Calu3 (cell line): ENCODE data around the gene COX10. TPM values are rescaled to one million over a fixed set of nuclear protein-coding genes. Genes with fewer than 3 reads are reported as not detected.
"Not testable (repeated sequence)": the region's sequence is repeated elsewhere in the genome, so short reads cannot be mapped to it uniquely, and the experiment has no call there.

Experiments used
- BruUV-seq: library from RNA; stranded (reverse); fragments of 400-500 nt; replicated peaks from 2 replicates; lab custom pipeline; 2021; lab: Mats Ljungman, UMichigan
- CTCF ChIA-PET: fragments of 300-600 bp; sonication (Branson Sonifier 250); formaldehyde crosslinking; loops from one replicate; lab custom pipeline; 2022; ENCODE audit warnings: antibody characterized with exemption; lab: Charles Lee
- DNase-seq: peaks from one replicate; pipeline ENCODE4 v3.0.0; 2022
- H3K27ac Mint-ChIP-seq: one replicate; pipeline ENCODE4 v1.8.0; 2022; ENCODE audit warnings: mixed read lengths; ENCODE audit not compliant: unreplicated experiment
- H3K27me3 Mint-ChIP-seq: one replicate; pipeline ENCODE4 v1.8.0; 2022; ENCODE audit warnings: mixed read lengths; ENCODE audit not compliant: unreplicated experiment
- H3K36me3 Mint-ChIP-seq: one replicate; pipeline ENCODE4 v1.8.0; 2022; ENCODE audit warnings: mild to moderate bottlenecking, moderate library complexity, mixed read lengths; ENCODE audit not compliant: insufficient read depth, unreplicated experiment
- H3K4me1 Mint-ChIP-seq: one replicate; pipeline ENCODE4 v1.8.0; 2022; ENCODE audit warnings: mild to moderate bottlenecking, low read depth, mixed read lengths; ENCODE audit not compliant: unreplicated experiment
- H3K4me3 Mint-ChIP-seq: one replicate; pipeline ENCODE4 v1.8.0; 2022; ENCODE audit warnings: mild to moderate bottlenecking, low read depth, moderate library complexity, mixed read lengths; ENCODE audit not compliant: unreplicated experiment
- H3K9me3 Mint-ChIP-seq: one replicate; pipeline ENCODE4 v1.8.0; 2022; ENCODE audit warnings: low read depth, mixed read lengths; ENCODE audit not compliant: unreplicated experiment
- intact Hi-C: fragments of 100-400 bp; cut with micrococcal nuclease; formaldehyde crosslinking; loops from one replicate; pipeline ENCODE4 v1.10.0; 2022; ENCODE audit not compliant: unreplicated experiment
- total RNA-seq: library from RNA; stranded (reverse); gene quantifications from 2 replicates; pipeline ENCODE4 v1.2.3, GENCODE V29; 2022
- TF ChIP-seq, protein P1 (sequence below): fragments of 200-600 bp; IDR thresholded peaks from one replicate; pipeline ENCODE4 v1.8.0; 2022; ENCODE audit warnings: antibody characterized with exemption; ENCODE audit not compliant: unreplicated experiment

COX10 gene
- total RNA-seq, 1 experiment from 2014 or later, result 17.2 TPM

DNA sequence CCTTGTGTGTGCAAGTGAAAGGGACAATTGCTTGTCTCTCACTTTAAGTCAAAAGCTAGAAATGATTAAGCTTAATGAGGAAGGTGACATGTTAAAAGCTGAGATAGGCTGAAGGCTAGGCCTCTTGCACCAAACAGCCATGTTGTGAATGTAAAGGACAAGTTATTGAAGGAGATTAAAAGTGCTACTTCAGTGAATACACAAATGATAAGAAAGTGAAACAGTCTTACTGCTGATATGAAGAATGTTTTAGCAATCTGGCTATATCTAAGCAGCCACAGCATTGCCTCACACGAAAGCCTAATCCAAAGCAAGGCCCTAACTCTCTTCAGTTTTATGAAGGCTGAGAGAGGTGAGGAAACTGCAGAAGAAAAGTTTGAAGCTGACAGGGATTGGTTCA, 96.3 kb downstream of the COX10 start:
- no TSS peak for BruUV-seq

GRCh38 chr17:14167831-14168230, 98.5 kb downstream of the COX10 start:
- CTCF ChIA-PET, DNase-seq, intact Hi-C loops, H3K4me3 Mint-ChIP-seq, H3K4me1 Mint-ChIP-seq, H3K9me3 Mint-ChIP-seq, H3K27ac Mint-ChIP-seq, H3K36me3 Mint-ChIP-seq, H3K27me3 Mint-ChIP-seq, BruUV-seq: not testable (repeated sequence)

More for the DNA sequence above, 96.3 kb downstream of the COX10 start:
- H3K9me3 Mint-ChIP-seq, result peaks cover 8% of the 10 kb centered on the region
- no peaks in the 10 kb centered on the region for H3K4me1 Mint-ChIP-seq
- H3K4me3 Mint-ChIP-seq, result no peak overlapping the region
- intact Hi-C loops, result no loop called here
- CTCF ChIA-PET, result no interaction called here
- H3K27ac Mint-ChIP-seq, result no peak overlapping the region
- DNase-seq, result no peak
- TF ChIP-seq, protein P1, sequence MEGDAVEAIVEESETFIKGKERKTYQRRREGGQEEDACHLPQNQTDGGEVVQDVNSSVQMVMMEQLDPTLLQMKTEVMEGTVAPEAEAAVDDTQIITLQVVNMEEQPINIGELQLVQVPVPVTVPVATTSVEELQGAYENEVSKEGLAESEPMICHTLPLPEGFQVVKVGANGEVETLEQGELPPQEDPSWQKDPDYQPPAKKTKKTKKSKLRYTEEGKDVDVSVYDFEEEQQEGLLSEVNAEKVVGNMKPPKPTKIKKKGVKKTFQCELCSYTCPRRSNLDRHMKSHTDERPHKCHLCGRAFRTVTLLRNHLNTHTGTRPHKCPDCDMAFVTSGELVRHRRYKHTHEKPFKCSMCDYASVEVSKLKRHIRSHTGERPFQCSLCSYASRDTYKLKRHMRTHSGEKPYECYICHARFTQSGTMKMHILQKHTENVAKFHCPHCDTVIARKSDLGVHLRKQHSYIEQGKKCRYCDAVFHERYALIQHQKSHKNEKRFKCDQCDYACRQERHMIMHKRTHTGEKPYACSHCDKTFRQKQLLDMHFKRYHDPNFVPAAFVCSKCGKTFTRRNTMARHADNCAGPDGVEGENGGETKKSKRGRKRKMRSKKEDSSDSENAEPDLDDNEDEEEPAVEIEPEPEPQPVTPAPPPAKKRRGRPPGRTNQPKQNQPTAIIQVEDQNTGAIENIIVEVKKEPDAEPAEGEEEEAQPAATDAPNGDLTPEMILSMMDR, result no peak
- H3K36me3 Mint-ChIP-seq, result no peaks in the 10 kb centered on the region
- no peaks in the 10 kb centered on the region for H3K27me3 Mint-ChIP-seq

- Mint-ChIP-seq H3K36me3 (no peaks in the 10 kb centered on the region), H3K27me3 (no peaks in the 10 kb centered on the region), H3K27ac (no peak overlapping the region), H3K4me3 (no peak overlapping the region), H3K4me1 (no peaks in the 10 kb centered on the region), H3K9me3 (peaks cover 8% of the 10 kb centered on the region)
- intact Hi-C loops, result no loop called here
- no TSS peak for BruUV-seq
- TF ChIP-seq, protein P1, result no peak
- no peak for DNase-seq
- CTCF ChIA-PET, result no interaction called here
These were observed 99.3 kb downstream of the COX10 start for GRCh38 chr17:14168582-14168981.

DNA sequence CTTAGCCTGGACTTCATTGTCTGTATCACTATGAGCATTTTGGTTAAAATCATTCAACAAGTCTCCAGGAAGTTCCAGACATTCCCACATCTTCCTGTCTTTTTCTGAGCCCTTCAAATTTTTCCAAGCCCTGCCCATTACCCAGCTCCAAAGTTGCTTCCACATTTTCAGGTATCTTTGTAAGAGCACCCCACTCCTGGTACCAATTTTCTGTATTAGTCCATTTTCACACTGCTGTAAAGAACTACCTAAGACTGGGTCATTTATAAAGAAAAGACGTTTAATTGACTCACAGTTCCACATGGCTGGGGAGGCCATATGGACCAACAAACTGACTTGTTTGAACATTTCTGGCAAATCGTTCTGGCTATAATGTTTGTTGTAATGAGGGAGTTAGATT, 100.0 kb downstream of the COX10 start:
- no peaks in the 10 kb centered on the region for H3K4me1 Mint-ChIP-seq
- intact Hi-C loops, result no loop called here
- CTCF ChIA-PET, result no interaction called here
- H3K36me3 Mint-ChIP-seq, result no peaks in the 10 kb centered on the region
- H3K27ac Mint-ChIP-seq, result no peak overlapping the region
- TF ChIP-seq, protein P1, result no peak
- H3K27me3 Mint-ChIP-seq, result no peaks in the 10 kb centered on the region
- no TSS peak for BruUV-seq
- peaks cover 8% of the 10 kb centered on the region for H3K9me3 Mint-ChIP-seq
- no peak for DNase-seq
- no peak overlapping the region for H3K4me3 Mint-ChIP-seq

DNA sequence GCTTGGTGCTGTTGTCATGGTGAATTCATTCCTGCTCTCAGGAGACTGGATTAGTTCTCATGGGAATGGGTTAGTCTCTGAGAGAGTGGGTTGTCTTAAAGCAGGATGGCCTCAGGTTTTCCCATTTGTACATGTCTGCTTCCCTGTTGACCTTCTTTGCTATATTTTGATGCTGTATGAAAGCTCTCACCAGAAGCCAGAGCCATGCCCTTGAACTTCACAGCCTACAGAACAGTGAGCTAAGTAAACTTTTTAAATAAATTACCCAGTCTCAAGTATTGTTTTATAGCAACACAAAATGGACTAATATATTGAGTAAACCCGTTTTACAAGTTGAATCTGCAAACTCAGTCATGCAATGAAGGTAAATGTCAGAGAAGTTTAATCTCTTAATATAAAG, 100.6 kb downstream of the COX10 start:
- H3K36me3 Mint-ChIP-seq, result no peaks in the 10 kb centered on the region
- H3K27ac Mint-ChIP-seq, result no peak overlapping the region
- intact Hi-C loops, result no loop called here
- DNase-seq, result no peak
- no peak overlapping the region for H3K4me3 Mint-ChIP-seq
- no peaks in the 10 kb centered on the region for H3K4me1 Mint-ChIP-seq
- TF ChIP-seq, protein P1, result no peak
- H3K9me3 Mint-ChIP-seq, result peaks cover 6% of the 10 kb centered on the region
- no TSS peak for BruUV-seq
- CTCF ChIA-PET, result no interaction called here
- no peaks in the 10 kb centered on the region for H3K27me3 Mint-ChIP-seq

GRCh38 chr17:14176989-14177388, 107.7 kb downstream of the COX10 start:
- H3K9me3 Mint-ChIP-seq, H3K36me3 Mint-ChIP-seq, H3K27me3 Mint-ChIP-seq, H3K27ac Mint-ChIP-seq, H3K4me3 Mint-ChIP-seq, DNase-seq, CTCF ChIA-PET, H3K4me1 Mint-ChIP-seq, intact Hi-C loops, BruUV-seq: not testable (repeated sequence)

GRCh38 chr17:14177801-14178200, 108.5 kb downstream of the COX10 start:
- CTCF ChIA-PET, H3K4me3 Mint-ChIP-seq, BruUV-seq, H3K9me3 Mint-ChIP-seq, H3K27ac Mint-ChIP-seq, DNase-seq, intact Hi-C loops, H3K36me3 Mint-ChIP-seq, H3K27me3 Mint-ChIP-seq, H3K4me1 Mint-ChIP-seq: not testable (repeated sequence)
